Fibroblast of peridontal ligament (primary cell): Measurements from ENCODE around the gene BAIAP2.
A peak's percentile ranks its signal among the peaks of the same experiment; 100 is the strongest.
"Not testable (repeated sequence)": the region's sequence is repeated elsewhere in the genome, so short reads cannot be mapped to it uniquely, and the experiment has no call there.

Source experiments
- DNase-seq: peaks from one replicate; pipeline ENCODE4 v3.0.0-alpha.2; 2010; ENCODE audit errors: extremely low read depth

The BAIAP2 gene

GRCh38 chr17:81138500-81138899 lies 103.5 kb downstream of the BAIAP2 start:
- DNase-seq, result no peak

- DNase-seq, result no peak
Measured at GRCh38 chr17:81139428-81139827, 104.5 kb downstream of the BAIAP2 start.

- DNase-seq, result no peak
Measured at GRCh38 chr17:81140018-81140417, 105.1 kb downstream of the BAIAP2 start.

- DNase-seq, result no peak
Measured at GRCh38 chr17:81140695-81141094, 105.7 kb downstream of the BAIAP2 start.

GRCh38 chr17:81142301-81143199 lies 107.6 kb downstream of the BAIAP2 start:
- DNase-seq, result peak; percentile 73

- DNase-seq, result no peak
Measured at GRCh38 chr17:81143200-81143527, 108.2 kb downstream of the BAIAP2 start.

GRCh38 chr17:81143717-81144422 lies 108.9 kb downstream of the BAIAP2 start:
- no peak for DNase-seq

GRCh38 chr17:81144423-81144781 lies 109.5 kb downstream of the BAIAP2 start:
- peak; percentile 1 for DNase-seq

- DNase-seq, result not testable (repeated sequence)
Measured at GRCh38 chr17:81146208-81146607, 111.3 kb downstream of the BAIAP2 start.

GRCh38 chr17:81147701-81148100 lies 112.8 kb downstream of the BAIAP2 start:
- DNase-seq, result no peak

- DNase-seq, result no peak
Measured at GRCh38 chr17:81148571-81148970, 113.6 kb downstream of the BAIAP2 start.

- no peak for DNase-seq
Measured at GRCh38 chr17:81148986-81149533, 114.1 kb downstream of the BAIAP2 start.

- DNase-seq, result no peak
Measured at GRCh38 chr17:81150377-81151077, 115.6 kb downstream of the BAIAP2 start.

GRCh38 chr17:81151278-81151677 lies 116.3 kb downstream of the BAIAP2 start:
- DNase-seq, result no peak

- DNase-seq, result no peak
Measured at GRCh38 chr17:81152288-81152828, 117.4 kb downstream of the BAIAP2 start.

GRCh38 chr17:81153340-81153803 lies 118.4 kb downstream of the BAIAP2 start:
- no peak for DNase-seq

- DNase-seq, result not testable (repeated sequence)
Measured at GRCh38 chr17:81154016-81154415, 119.1 kb downstream of the BAIAP2 start.

GRCh38 chr17:81154961-81155360 lies 120.0 kb downstream of the BAIAP2 start:
- no peak for DNase-seq

GRCh38 chr17:81156866-81157805 lies 122.2 kb downstream of the BAIAP2 start:
- DNase-seq, result no peak

- no peak for DNase-seq
Measured at GRCh38 chr17:81157848-81158687, 123.1 kb downstream of the BAIAP2 start.
